DOHH2 (cell line): ENCODE measurements around the gene SEMA6A.

Experiments
- CTCF ChIP-seq: fragments of 200-600 bp; sonication (generic); IDR thresholded peaks from one replicate; pipeline ENCODE4 v1.5.1; 2014; ENCODE audit warnings: antibody characterized with exemption, mild to moderate bottlenecking, low read depth, low read length; ENCODE audit not compliant: poor library complexity, severe bottlenecking
- EZH2phosphoT487 ChIP-seq: fragments of 200-600 bp; sonication (generic); IDR thresholded peaks from 2 replicates; pipeline ENCODE4 v1.6.1; 2017; ENCODE audit warnings: borderline replicate concordance, mild to moderate bottlenecking, antibody characterized with exemption, low read length, moderate library complexity, mixed read lengths

DNA sequence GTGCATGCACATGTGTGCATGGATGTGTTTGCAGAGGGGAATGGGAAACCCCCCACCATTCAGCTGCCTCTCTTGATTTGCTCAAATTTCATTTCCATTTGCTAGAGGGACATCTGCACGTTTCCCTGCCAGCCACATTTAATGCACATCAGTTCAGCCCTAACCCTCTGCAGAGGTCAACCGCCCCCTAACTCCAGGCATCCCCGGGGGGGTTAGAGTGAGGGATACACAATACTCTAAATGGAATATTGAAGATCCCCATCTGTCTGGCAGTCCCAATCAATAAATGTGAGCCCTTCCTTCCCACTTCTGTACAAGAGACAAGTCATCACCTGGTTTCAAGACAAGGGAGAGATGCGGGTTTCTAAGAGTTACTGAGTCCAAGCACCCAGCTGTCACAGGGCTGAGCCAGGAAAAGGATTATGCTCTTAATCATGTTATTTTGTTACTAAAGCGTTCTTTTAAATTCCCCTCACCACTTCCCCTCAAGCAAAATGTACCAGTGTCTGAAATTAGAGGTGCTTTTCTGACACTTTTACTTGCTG, 134.1 kb downstream of the SEMA6A start:
- TF ChIP-seq CTCF (no peak), EZH2phosphoT487 (no peak)
